GM18511 (cell line): ENCODE results near the gene DENND1A.

Experiments
- ATAC-seq: cut with Tn5 transposase; IDR thresholded peaks from one replicate; pipeline ENCODE4 v1.9.1; 2021; ENCODE audit warnings: mild to moderate bottlenecking, moderate library complexity; ENCODE audit not compliant: unreplicated experiment

DENND1A gene

DNA sequence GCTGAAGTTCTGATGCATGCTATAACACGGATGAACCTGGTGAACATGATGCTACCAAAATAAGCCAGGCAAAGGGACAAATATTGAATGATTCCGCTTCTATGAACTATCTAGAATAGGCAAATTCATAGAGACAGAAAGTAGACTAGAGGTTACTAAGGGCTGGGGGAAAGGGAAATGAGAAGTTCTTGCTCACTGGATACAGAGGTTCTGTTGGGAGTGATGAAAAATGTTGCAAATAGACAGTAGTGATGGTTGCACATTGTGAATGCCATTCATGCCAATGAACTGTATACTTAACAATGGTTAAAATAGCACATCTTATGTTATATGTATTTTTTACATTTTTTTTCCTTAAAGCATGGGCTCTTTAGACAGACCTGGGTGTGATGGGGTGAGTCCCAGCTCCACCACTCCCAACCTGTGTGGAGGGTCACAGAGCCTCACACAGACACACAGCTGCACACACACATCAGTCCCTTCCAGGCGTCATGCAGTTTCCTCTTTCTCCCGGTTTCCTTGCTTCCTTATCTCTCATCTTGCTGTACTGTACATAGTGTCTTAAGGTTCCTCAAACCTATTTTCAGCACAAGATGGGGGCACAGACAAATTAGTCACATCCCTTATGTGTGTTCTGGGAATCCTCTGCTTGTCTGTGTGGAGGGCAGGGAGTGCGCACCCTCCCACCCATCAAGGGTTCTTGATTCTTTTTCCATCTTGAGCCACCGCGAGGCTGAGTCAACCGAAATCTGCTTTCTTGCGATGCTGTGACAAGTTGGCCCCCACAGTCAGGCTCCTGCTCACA, 381.0 kb downstream of the DENND1A start:
- no peak for ATAC-seq

DNA sequence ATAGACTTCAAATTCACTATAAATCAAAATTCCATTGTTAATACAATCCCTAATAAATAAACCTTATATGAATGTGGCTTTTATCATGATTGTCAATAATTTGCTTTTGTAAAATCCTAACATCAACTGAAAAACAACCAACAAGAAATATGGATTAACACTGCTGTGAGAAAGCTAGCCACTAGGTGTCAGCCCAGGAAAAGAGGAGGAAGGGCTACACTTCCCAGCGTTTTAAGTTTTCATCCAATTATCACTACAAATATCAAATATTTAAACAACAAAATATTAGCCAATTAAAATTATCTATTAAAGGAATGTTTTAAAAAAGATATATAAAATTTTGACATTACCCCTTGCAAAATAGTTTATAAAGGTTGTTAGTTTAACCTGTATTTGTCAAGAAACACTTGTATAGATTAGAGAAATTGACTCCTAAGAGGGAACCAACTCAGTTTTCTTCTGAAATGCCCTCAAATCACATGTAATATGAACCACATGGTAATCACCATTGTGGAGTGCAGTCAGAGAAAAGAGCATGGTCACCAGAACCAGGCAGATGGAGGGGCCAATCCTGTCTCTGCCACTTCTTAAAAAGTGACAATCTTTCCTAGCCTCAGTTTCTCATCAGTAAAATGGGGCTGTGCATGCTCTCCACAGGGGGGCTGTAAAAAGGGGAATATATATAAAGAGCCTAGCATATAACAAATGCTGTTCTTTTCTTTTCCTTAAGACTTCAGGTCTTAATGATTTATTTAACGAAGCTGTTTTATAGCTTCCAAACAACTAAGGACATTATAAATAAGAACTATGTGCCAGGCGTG, 385.7 kb downstream of the DENND1A start:
- ATAC-seq = no peak

DNA sequence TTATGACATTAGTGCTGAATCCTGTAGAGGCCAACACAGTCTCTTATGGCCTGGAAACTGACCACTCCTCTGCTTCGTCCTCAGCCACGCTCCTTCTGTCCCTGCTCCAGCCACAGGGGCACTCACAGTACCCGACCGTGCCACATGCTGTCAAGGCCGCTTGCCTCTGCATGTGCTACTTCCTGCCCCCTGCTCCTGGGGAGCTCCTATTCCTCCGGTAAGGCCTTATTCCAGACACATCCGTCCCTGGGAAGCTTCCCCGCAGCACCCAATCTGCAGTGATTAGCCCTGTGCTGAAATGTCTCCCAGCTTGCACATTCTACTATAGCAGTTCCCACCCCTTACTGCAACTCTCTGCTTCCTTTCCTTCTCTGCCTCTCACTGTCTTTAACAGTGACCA, 386.4 kb downstream of the DENND1A start:
- no peak for ATAC-seq

DNA sequence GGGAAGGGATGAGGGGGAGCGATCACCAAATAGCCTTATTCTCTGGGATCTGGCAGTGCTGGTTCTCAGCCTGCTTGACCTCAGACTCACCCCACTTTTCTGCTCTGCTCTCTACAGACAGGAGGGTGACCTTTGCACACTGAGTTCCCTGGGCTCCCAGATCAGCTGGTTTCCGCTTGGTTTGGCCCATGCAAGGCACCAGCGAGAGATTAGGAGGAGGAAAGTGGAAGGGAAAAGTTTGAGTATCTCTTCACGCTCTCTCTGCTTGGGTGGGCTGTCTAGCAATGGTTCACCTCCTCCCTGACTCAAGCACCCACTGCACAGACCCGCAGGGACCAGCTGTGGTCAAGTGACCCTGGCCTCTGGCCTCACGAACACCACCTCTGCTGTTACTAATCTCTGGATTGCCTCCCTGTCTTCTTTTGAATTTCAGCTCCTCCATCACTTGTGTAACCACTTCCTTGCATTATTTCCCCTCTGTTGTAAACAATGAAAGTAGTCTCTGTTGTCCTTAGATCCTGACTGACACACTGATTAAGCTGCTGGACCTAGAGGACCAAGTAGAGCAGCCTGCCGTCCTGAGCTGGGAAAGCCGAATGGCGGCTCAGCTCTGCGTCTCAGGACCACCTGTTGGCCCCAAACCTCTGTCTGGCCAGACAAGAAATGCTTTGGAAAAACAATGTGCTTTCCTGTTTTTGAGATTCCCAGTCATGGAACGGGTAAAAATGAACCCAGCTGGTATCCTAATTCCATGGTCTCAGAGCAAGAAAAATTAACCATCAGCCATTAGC, 387.3 kb downstream of the DENND1A start:
- no peak for ATAC-seq

DNA sequence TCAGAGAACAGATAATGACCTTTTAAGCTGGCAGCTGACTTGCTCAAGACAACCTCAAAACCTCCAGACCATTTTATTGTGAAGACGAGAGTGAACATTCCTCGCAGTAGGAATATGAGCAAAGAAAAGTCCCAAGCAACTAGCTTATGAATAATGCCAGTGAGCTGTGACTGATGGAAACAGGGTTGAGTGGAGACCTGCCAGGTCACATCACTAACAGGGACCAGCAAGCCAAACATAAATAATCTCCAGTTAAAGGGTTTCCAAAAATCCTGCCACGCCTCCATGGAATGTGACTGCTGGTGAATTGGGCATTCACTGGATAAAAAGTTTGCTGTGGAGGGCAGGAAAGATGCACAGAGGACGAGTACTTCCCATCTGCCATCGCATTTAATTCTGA, 388.5 kb downstream of the DENND1A start:
- ATAC-seq = no peak

DNA sequence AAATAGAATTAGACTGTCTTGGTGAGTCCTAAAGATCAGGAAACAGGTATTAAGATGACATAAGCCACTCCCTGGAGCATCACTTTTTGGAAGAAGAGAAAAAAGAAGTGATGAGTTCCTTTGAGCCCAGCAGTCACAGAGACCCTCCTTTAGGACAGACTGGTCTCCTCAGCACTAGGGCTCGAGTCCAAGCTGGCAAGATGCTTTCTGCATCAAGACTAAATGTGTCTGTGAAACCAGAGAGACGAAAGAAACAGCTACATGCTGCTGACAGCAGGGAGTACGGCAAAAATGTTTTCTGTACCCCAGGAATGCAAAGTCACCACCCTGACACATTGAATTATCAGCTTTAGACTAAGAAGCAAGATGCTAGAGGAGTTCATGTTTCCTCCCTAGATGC, 389.5 kb downstream of the DENND1A start:
- no peak for ATAC-seq

DNA sequence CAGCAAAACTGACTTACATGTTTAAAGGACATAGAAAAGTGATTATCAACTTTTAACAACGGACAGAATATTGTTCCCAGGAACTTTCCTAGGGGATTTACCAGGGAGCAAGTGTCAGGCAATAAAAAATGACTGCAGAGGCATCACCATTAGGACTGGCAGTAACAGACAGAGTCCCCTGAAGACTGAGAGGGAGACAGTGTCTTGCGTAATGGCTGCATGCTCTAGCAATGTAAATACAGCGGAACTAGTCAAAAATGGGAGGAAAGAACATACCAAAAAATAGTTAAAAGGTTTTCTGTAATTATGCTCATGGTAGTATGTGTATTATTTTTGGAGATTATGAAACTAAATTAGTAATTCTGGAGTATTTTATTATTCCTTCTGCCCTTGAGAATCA, 392.1 kb downstream of the DENND1A start:
- ATAC-seq = no peak

DNA sequence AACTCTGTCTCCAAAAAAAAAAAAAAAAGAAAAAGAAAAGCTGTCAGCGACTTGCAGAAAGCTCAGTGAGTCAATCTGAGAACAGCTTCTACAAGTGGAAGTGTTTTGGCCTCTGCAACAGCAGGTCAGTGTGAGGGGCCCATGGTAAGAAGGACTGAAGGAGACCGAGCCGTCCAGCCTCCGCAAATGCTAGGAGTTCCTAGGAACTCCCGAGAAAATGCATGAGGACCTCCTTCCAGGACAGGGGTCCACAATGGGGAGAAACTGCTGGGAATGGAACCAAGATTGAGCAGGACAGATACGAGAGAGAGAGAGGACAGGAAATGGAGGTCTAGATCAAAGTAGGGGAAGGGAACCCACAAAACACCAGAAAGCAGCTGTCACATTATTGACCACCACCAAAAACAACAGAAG, 393.5 kb downstream of the DENND1A start:
- no peak for ATAC-seq

DNA sequence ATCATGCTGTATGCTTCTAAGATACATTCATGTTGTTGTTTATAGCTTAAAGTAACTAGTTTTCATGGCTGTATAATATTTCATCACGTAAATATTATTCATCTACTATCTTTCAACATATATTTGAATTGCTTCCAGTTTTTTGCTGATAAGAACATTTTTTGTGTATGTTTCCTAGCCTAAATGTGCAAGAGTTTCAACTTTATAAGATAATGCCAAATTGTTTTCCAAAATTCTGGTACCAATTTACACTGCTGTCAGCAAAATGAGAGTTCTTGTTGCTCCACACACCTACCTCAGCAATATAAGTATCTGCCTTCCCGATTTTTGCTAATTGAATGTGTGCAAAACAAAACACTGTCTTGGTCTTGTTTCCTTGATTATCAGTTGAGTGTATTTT, 395.6 kb downstream of the DENND1A start:
- no peak for ATAC-seq

DNA sequence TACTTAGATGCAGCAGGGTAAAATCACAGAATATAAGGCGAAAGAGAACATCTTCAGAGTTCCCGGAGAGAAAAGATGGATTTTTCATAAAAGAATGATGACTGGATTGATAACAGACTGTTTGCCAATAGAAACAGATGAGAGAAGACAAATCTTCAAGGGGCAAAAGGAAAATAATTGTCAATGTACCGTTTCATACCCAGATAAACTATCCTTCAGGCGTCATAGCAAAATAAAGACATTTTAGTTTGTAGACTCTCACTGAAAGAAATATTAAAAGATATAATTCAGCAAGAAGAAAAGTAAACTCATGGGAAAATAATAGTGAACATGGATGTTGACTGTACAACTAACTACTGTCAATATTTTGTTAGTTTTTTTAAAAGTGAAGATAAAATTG, 399.7 kb downstream of the DENND1A start:
- ATAC-seq = no peak

DNA sequence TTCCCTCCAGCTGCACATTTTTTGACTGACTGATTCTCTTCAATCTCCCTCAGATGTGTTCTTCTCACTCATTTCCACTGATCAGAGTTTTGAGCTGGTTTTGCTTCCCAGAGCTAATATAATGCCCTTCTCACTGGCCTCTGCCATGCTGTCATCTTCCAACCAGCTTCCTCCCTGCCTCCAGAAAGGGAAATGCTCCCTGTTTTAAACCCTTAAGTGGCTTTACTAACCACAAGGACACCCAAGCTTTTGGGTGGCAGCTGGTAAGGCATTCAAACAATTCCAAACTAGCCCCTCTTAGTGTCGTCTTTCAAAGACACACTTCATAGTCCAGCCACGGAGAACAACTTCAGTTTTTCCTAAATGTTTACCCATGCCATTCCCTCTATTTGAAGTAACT, 401.4 kb downstream of the DENND1A start:
- no peak for ATAC-seq

DNA sequence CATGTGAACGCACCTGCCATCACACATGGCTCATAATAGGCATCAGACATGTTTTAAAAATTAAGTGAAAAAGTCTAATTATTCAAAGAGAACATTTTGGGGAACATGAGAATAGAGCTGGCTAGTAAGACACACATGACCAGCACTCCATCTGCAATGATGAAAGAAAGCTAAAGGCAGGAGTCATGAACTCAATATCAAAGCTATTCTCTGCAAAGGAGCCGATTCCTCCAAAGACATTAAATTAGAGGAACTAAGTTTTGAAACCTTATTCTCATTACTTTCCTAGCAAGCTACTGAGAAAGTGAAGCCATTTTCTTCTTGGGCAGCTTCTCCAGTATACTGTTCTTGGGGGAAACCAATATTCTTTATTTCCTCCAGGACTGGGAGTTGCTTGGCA, 401.9 kb downstream of the DENND1A start:
- no peak for ATAC-seq

DNA sequence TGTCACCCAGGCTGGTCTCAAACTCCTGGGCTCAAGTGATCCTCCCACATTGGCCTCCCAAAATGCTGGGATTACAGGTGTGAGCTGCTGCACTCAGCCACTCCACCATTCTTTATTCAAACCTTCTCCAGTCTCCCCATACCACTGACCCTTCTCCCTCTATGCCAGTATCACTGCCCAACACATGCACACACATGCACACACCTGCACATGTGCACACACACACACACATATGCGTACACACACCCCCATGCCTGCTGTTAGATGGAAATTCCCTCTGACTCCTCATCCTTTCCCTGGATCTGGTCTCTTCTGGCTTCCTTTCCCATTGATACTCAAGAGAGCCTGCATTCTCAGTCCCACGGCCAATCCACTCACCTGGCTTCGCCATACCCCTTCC, 404.0 kb downstream of the DENND1A start:
- no peak for ATAC-seq

DNA sequence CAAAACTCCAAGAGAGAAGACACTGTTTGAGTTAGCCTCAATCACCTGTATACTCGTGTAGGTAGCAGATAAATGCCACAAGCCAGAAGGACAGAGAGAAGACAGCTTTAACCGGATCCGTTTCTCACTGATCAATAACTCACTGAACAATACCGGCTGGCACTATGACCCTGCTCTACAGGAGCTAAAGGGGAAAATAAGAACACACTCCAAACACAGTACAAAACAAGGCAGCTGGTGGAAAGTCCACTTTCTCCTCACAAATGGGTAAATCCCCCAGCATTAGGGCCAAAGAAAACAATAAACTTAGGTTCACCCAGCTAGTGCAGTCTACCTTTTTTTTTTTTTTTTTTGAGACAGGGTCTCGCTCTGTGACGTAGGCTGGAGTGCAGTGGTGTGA, 404.5 kb downstream of the DENND1A start:
- no peak for ATAC-seq

DNA sequence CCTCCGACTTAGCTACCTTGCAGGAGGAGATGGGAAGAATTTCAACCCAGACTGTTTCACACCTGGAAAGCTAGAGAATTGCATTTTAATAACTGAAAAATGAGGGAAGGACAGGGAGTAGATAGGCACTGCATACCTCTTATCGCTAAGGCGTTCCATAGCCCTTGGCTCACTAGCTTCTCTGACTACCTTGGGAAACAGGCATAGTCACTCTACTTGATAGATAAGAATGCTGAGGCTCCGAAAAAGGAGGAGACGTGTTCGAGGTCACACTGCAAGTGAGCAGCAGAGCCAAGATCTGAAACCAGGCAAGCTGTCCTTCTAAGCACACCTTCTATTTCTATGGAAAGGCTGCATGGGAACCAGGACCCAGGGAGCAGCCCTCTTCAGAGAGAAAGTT, 405.1 kb downstream of the DENND1A start:
- no peak for ATAC-seq

DNA sequence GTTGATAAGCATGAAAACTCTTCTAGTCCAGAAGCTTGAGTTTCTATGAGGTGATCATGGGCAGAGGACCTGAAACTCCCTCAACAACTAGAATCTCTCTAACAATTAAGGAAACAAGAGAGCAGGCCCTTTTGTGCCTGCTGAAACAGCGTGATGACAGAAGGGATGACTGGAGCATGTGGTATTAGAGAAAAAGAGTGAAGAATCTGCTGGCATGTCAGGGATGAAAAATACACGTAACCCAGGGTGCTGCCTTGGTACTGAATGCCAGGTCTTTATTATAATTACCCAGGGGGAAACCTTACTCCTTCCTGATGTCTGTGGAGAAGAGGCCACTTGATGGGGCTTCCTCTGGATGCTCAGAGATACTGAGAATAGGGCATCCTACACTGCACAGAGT, 406.1 kb downstream of the DENND1A start:
- no peak for ATAC-seq

DNA sequence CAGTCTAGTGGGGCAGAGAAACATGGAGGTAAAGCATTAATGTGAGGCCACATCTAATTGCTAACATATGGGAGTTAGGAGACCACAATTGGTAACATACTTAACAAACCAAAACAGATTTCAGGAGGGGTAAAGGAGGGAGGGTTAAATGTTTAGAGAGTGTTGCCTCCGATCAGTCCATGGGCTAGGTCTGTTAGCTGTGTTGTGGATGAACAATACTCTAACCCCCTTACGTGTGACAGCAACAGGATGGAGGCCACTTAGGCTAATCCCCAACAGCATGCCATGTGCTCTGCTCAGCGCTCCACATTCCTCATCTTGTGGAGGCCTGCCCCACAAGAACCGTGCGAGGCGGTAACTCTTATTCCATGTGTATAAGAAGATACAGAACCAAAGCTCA, 406.9 kb downstream of the DENND1A start:
- ATAC-seq = no peak

DNA sequence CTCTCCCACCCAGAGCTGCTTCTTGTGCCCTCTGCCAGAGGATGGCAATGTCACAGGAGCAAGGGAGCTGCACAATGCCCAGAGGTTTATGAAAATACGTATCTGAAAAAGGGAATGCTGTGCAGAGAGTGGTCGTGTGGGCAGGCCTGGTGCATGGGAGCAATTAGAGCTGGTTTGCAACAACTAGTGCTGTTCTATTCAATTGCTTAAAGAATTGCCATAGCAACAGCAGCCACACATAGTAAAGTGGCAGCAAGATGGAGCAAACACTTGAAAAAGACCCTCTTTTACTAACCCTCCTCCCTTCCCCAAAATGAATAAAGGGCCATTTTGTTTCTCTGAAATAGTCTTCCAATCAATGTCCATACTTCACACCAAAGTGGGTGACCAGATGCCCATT, 407.7 kb downstream of the DENND1A start:
- no peak for ATAC-seq

DNA sequence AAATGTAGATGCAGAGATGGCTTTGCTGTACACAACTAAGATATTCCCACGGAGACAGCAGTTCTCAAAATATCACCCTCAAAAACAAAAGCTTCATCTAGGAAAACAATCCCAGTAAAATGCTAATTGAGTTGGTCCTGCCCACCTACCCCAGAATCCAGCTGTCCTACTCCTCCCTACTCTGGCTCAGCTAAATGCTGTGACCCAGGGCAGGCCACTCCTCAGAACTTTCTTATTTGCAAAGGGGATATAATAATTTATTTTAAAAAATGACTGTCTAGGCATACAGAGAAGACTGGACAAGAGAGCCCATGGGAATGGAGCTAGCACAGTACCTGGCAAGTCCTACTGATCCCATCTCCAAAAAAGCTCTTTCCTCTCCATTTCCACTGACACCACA, 411.6 kb downstream of the DENND1A start:
- no peak for ATAC-seq

DNA sequence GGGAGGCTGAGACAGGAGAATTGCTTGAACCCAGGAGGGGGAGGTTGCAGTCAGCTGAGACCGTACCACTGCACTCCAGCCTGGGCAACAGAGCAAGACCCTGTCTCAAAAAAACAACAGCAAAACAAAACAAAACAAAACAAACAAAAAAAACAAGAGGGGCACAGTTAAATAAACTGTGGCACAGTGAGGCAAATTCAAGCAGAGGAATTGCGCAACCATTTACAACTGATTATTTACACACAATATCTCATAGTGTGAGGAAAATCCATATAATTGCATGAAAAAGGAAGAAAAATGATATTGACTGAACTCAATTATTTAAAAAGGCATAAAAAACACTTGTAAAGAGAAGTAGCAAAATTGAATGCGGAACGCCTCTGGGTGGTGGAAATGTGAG, 412.4 kb downstream of the DENND1A start:
- no peak for ATAC-seq

DNA sequence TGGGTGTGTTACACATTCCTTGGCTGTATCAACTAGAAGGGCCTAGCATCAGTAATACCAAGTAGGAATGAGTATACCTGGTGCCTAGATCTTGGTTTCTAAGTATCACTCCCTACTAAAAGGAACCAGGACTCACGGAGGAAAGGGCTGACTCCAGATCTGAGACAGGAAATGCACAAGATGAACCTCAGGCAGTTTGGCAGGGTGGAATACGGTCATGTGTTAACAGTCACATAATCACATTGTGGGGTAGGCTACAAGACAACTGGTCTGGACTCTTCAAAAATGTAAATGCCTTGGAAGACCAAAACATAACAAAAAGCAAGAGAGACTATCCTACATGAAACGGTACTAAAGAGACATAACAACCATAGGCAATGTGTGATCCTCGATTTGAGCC, 415.2 kb downstream of the DENND1A start:
- ATAC-seq = no peak

DNA sequence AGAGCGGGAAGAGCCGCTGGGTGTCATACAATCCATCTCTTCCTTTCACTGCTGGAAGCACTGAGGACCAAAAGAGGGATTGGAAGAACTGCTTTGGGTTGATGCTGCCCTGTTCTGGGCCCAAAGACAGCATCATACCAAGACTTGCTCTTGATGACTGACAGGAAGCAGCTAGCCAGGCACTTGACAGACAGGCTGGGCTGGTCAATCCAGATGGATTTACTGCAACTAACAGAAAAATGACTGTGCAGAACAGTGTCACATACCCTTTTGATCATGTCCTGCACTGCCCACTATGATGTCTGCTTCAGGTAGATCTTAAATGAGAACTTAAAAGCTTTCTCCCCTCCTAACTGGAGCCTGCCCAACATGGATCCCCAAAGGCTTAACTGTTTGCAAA, 416.4 kb downstream of the DENND1A start:
- no peak for ATAC-seq
